GM20000 (cell line): ENCODE measurements around the gene KAT7.

Source experiments
- DNase-seq: peaks from one replicate; pipeline ENCODE4 v3.0.0; 2012; ENCODE audit warnings: low spot score
- TF ChIP-seq, protein P1 (sequence below): IDR thresholded peaks from 2 replicates; pipeline ENCODE4 v1.5.1; 2012; ENCODE audit warnings: mild to moderate bottlenecking, control low read depth; ENCODE audit errors: extremely low read depth, missing control alignments

Gene KAT7

DNA sequence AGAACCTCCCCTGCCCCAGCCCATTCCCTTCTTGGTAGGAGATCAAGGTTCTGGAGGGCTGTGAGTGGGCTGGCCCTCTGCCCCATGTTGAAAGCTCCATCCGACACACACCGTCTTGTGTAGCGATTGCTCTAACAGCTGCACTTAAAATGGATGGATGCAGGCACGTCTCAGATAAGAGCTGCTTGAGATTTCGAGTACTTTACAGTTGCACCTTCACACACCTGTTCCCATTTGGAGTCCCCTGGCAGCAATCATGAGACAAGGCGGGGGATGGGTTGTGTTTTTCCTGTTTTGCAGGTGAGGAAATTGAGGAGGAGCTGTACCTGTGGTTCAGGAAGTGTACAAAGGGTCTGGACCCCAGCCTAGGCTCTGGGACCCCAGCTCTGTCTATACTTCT, 85.0 kb downstream of the KAT7 start:
- no peak for DNase-seq
- TF ChIP-seq, protein P1, sequence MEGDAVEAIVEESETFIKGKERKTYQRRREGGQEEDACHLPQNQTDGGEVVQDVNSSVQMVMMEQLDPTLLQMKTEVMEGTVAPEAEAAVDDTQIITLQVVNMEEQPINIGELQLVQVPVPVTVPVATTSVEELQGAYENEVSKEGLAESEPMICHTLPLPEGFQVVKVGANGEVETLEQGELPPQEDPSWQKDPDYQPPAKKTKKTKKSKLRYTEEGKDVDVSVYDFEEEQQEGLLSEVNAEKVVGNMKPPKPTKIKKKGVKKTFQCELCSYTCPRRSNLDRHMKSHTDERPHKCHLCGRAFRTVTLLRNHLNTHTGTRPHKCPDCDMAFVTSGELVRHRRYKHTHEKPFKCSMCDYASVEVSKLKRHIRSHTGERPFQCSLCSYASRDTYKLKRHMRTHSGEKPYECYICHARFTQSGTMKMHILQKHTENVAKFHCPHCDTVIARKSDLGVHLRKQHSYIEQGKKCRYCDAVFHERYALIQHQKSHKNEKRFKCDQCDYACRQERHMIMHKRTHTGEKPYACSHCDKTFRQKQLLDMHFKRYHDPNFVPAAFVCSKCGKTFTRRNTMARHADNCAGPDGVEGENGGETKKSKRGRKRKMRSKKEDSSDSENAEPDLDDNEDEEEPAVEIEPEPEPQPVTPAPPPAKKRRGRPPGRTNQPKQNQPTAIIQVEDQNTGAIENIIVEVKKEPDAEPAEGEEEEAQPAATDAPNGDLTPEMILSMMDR = no peak

- no peak for DNase-seq
- TF ChIP-seq, protein P1 = no peak
Measured at GRCh38 chr17:49873926-49874325, 85.4 kb downstream of the KAT7 start.

DNA sequence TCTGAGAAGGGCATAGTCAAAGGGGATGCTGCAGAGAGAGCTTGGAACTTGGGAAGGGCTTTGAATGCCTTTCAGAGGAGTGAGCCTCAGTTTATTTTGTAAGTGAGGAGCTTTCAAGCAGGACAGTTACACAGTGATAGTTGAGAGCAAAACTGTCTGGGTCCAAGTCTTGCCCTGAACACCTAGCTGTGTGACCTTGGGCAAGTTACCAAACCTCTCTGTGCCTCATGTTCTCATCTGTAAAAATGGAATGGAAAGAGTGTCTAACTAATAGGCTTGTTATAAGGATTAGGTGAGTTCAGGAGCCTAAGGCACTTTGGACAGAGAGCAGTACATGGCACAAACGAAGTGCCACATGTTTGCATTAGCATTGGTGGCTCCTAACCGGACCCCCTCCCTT, 86.4 kb downstream of the KAT7 start:
- no peak for DNase-seq

GRCh38 chr17:49875685-49876084, 87.2 kb downstream of the KAT7 start:
- no peak for DNase-seq
- TF ChIP-seq, protein P1 = no peak

More for the DNA sequence above, 86.4 kb downstream of the KAT7 start:
- TF ChIP-seq, protein P1 = no peak

DNA sequence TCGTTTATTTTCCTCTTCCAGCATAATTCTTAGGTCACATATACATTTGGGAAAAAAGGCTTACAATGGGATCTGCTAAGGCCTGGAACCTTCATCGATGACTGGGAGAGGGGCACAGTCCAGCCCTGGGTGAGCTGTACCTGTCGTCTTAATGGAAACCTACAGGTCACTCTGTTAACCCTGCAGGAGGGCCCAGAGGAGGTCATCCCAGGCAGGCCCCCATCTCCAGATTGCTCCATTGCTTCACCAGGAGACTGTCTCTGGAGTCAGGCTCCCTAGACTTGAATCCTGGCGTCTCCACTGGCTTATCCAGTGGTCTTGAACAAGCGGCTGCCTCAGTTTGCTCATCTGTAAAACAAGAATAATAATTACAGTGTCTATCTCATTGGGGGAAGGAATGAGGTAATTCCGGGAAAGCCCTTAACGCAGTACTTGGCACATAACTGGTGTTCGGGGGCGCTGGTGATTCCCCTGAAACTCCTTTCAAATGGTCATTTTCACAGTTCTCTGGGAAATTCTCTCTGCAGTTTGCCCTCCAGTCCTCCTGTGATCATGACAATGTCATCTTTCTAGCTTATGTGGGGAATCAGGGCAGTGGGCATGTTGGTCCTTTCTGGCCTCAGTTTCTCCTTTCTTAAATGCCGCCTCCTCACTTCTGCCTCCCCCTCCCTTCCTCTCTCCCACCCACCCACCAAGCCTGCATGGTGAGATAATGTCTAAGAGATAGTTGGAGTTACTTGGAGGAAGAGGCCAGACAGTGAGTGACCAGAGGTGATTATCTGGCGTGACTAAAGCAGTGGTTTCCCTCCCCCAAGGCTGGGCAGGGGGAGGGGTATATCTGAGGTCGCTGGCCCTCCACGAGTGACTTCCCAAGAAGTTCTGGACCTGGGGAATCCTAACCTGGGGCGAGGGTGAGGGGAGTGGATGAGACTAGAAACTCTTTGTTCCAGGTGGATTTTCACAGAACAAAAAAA, 90.7 kb downstream of the KAT7 start:
- no peak for DNase-seq
- TF ChIP-seq, protein P1 = no peak

GRCh38 chr17:49880291-49881053, 92.0 kb downstream of the KAT7 start:
- DNase-seq = peak; percentile 90
- TF ChIP-seq, protein P1 = peak; percentile 94

GRCh38 chr17:49881054-49881402, 92.5 kb downstream of the KAT7 start:
- no peak for DNase-seq
- TF ChIP-seq, protein P1 = no peak
